ENCODE measurements around the gene JUNB.
A peak's percentile ranks its signal among the peaks of the same experiment; 100 is the strongest.

JUNB gene

GRCh38 chr19:12791345-12792050 is at the start of gene JUNB:
JUNB (plus strand) TSS chr19:12791486; CDS start chr19:12791772, 286 bp downstream.
- no peak for TF ChIP-seq CTCF (IDR thresholded peaks at IDR 0.05; ENCODE audit: insufficient read depth, low read depth, low read length, missing control alignments)
- peak; percentile 99 for DNase-seq (ENCODE audit: low read depth)
- H3K4me3 ChIP-seq (ENCODE audit: low read depth, low read length): peak within 1 kb of the TSS; percentile 95

GRCh38 chr19:12745166-12745897 is 46.0 kb upstream of the JUNB start:
- TF ChIP-seq CTCF (IDR thresholded peaks at IDR 0.05; ENCODE audit: insufficient read depth, low read depth, low read length, missing control alignments): no peak
- H3K4me3 ChIP-seq (ENCODE audit: low read depth, low read length): no peak overlapping the region
- DNase-seq (ENCODE audit: low read depth): no peak

GRCh38 chr19:12748489-12748888 is 42.8 kb upstream of the JUNB start:
- TF ChIP-seq CTCF (IDR thresholded peaks at IDR 0.05; ENCODE audit: insufficient read depth, low read depth, low read length, missing control alignments): no peak
- no peak overlapping the region for H3K4me3 ChIP-seq (ENCODE audit: low read depth, low read length)
- DNase-seq (ENCODE audit: low read depth): no peak

- H3K4me3 ChIP-seq (ENCODE audit: low read depth, low read length): no peak overlapping the region
- DNase-seq (ENCODE audit: low read depth): no peak
- no peak for TF ChIP-seq CTCF (IDR thresholded peaks at IDR 0.05; ENCODE audit: insufficient read depth, low read depth, low read length, missing control alignments)
These were observed 41.3 kb upstream of the JUNB start for GRCh38 chr19:12749938-12750521.

- H3K4me3 ChIP-seq (ENCODE audit: low read depth, low read length): no peak overlapping the region
- DNase-seq (ENCODE audit: low read depth): no peak
- TF ChIP-seq CTCF (IDR thresholded peaks at IDR 0.05; ENCODE audit: insufficient read depth, low read depth, low read length, missing control alignments): no peak
These were observed 40.4 kb upstream of the JUNB start for GRCh38 chr19:12750851-12751250.

GRCh38 chr19:12751635-12752034 is 39.7 kb upstream of the JUNB start, which contains the start of gene BEST2:
BEST2 (plus strand) TSS chr19:12751791; CDS start chr19:12752593, 802 bp downstream.
- H3K4me3 ChIP-seq (ENCODE audit: low read depth, low read length): no peak within 1 kb of the TSS
- no peak for TF ChIP-seq CTCF (IDR thresholded peaks at IDR 0.05; ENCODE audit: insufficient read depth, low read depth, low read length, missing control alignments)
- no peak for DNase-seq (ENCODE audit: low read depth)
